NB4 (cell line): ENCODE results near the gene SMURF2.

Experiments used
- CTCF ChIP-seq: IDR thresholded peaks from one replicate; pipeline ENCODE4 v1.5.1; 2012; ENCODE audit warnings: low read depth, low read length
- MAX ChIP-seq: IDR thresholded peaks from 2 replicates; pipeline ENCODE4 v1.6.1; 2011; ENCODE audit warnings: low read depth, low read length
- MYC ChIP-seq: IDR thresholded peaks from 2 replicates; pipeline ENCODE4 v1.6.1; 2011; ENCODE audit warnings: low read depth, low read length
- POLR2A ChIP-seq: IDR thresholded peaks from 2 replicates; pipeline ENCODE4 v1.6.1; 2011; ENCODE audit warnings: mild to moderate bottlenecking; ENCODE audit not compliant: insufficient read length; ENCODE audit errors: extremely low read depth

GRCh38 chr17:64571746-64572145 lies 90.4 kb downstream of the SMURF2 start:
- TF ChIP-seq CTCF = no peak
- no peak for TF ChIP-seq POLR2A
- TF ChIP-seq MAX = no peak
- TF ChIP-seq MYC = no peak
